Measurements from ENCODE around the gene GRM7.

DNA sequence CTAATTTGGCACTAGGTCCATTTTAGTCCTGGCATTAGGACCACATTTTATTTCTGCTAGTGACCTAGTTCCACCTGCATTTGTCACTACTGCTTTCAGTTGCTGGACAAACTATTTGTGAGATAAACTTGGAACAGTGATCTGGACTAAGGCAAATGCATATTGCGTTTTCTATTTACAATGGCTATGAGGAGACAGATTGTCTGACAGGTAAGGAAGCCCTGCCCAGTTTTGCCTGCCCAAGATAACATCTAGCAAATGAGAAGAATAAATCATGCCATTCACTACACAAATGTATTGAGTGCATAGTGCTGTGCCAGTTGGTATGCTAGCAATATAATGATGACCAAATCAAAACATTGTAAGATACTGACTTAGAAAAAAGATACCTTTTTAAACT lies 245.7 kb downstream of the GRM7 start:
- no peak for TF ChIP-seq CTCF (IDR thresholded peaks at IDR 0.05 in 2 of 3, conservative IDR thresholded peaks at IDR 0.05 in 1 of 3; ENCODE audit: insufficient read depth in 2 of 3, low read depth in 1 of 3, low read length in 3 of 3)
- TF ChIP-seq POLR2AphosphoS5 (IDR thresholded peaks at IDR 0.05; ENCODE audit: control insufficient read depth, insufficient read depth, low read depth, low read length): no peak
- TF ChIP-seq NR1H2 (CRISPR knock-in tag; IDR thresholded peaks at IDR 0.05): no peak
- TF ChIP-seq STAG1 (CRISPR knock-in tag; IDR thresholded peaks at IDR 0.05; ENCODE audit: borderline replicate concordance): no peak

All from K562 (cell line).